SK-N-SH treated with all-trans-retinoic acid at 6 μM for 48 hours (cell line): ENCODE measurements around the gene GIMAP5.

Experiments used
- ARNTL ChIP-seq: fragments of 450-650 bp; formaldehyde crosslinking; IDR thresholded peaks from 2 replicates; pipeline ENCODE4 v1.5.0; 2020; ENCODE audit warnings: low read depth, mild to moderate bottlenecking, moderate library complexity, borderline replicate concordance
- CREB5 ChIP-seq: fragments of 250-450 bp; sonication (Bioruptor Pico); IDR thresholded peaks from 2 replicates; pipeline ENCODE4 v1.5.1; 2020; ENCODE audit warnings: low read depth, mild to moderate bottlenecking, moderate library complexity
- CSDC2 ChIP-seq: fragments of 250-450 bp; sonication (Bioruptor Pico); IDR thresholded peaks from 2 replicates; pipeline ENCODE4 v1.5.0; 2020; ENCODE audit warnings: mild to moderate bottlenecking, moderate library complexity
- ESRRG ChIP-seq: fragments of 250-450 bp; sonication (Bioruptor Pico); IDR thresholded peaks from 2 replicates; pipeline ENCODE4 v1.6.1; 2021; ENCODE audit warnings: mild to moderate bottlenecking
- ISL1 ChIP-seq: fragments of 250-450 bp; sonication (Bioruptor Pico); IDR thresholded peaks from 2 replicates; pipeline ENCODE4 v2.1.2; 2022; ENCODE audit warnings: mild to moderate bottlenecking, moderate library complexity
- OSR1 ChIP-seq: fragments of 250-450 bp; sonication (Bioruptor Pico); IDR thresholded peaks from 2 replicates; pipeline ENCODE4 v1.8.0; 2022; ENCODE audit warnings: moderate library complexity, mild to moderate bottlenecking, inconsistent platforms
- PATZ1 ChIP-seq: fragments of 250-450 bp; sonication (Bioruptor Pico); IDR thresholded peaks from 2 replicates; pipeline ENCODE4 v1.8.0; 2020; ENCODE audit warnings: mild to moderate bottlenecking, moderate library complexity, borderline replicate concordance
- POU6F1 ChIP-seq: fragments of 250-450 bp; sonication (Bioruptor Pico); IDR thresholded peaks from 2 replicates; pipeline ENCODE4 v1.8.0; 2021; ENCODE audit warnings: low read depth, mild to moderate bottlenecking, moderate library complexity, borderline replicate concordance
- RARB ChIP-seq: fragments of 250-450 bp; sonication (Bioruptor Pico); IDR thresholded peaks from 2 replicates; pipeline ENCODE4 v1.8.0; 2021; ENCODE audit warnings: mild to moderate bottlenecking, moderate library complexity
- TSHZ2 ChIP-seq: fragments of 250-450 bp; sonication (Bioruptor Pico); IDR thresholded peaks from 2 replicates; pipeline ENCODE4 v1.5.0; 2020; ENCODE audit warnings: mild to moderate bottlenecking, moderate library complexity
- ZC3H10 ChIP-seq: fragments of 250-450 bp; sonication (Bioruptor Pico); IDR thresholded peaks from 2 replicates; pipeline ENCODE4 v1.5.1; 2021; ENCODE audit warnings: mild to moderate bottlenecking, moderate library complexity
- ZFP3 ChIP-seq: fragments of 250-450 bp; sonication (Bioruptor Pico); IDR thresholded peaks from 2 replicates; pipeline ENCODE4 v1.5.0; 2020; ENCODE audit warnings: mild to moderate bottlenecking, moderate library complexity
- ZFP30 ChIP-seq: fragments of 450-650 bp; formaldehyde crosslinking; IDR thresholded peaks from 2 replicates; pipeline ENCODE4 v1.5.0; 2022; ENCODE audit warnings: mild to moderate bottlenecking, moderate library complexity
- ZNF8 ChIP-seq: fragments of 450-650 bp; formaldehyde crosslinking; IDR thresholded peaks from 2 replicates; pipeline ENCODE4 v1.5.0; 2020; ENCODE audit warnings: mild to moderate bottlenecking, moderate library complexity

- TF ChIP-seq ARNTL (no peak), CREB5 (no peak), CSDC2 (CRISPR knock-in tag) (no peak), ZFP30 (CRISPR knock-in tag) (no peak), ZNF8 (CRISPR knock-in tag) (no peak), ZFP3 (CRISPR knock-in tag) (no peak), PATZ1 (no peak), ZC3H10 (no peak), ESRRG (CRISPR knock-in tag) (no peak), POU6F1 (CRISPR knock-in tag) (no peak), OSR1 (CRISPR knock-in tag) (no peak), ISL1 (CRISPR knock-in tag) (no peak), RARB (CRISPR knock-in tag) (no peak), TSHZ2 (CRISPR knock-in tag) (no peak)
Measured at GRCh38 chr7:150740053-150740452, 2.8 kb downstream of the GIMAP5 start.
